GM18507 (cell line): ENCODE results near the gene SHC4.
"Not testable (repeated sequence)": the region's sequence is repeated elsewhere in the genome, so short reads cannot be mapped to it uniquely, and the experiment has no call there.

Experiments
- DNase-seq: peaks from one replicate; pipeline ENCODE4 v3.0.0; 2011; ENCODE audit warnings: low read depth; ENCODE audit not compliant: insufficient read length; ENCODE audit errors: extremely low spot score
- FAIRE-seq: peaks from 2 replicates; lab custom pipeline; 2011; peaks lifted over from hg19 to GRCh38; lab: Jason Lieb, UNC

The SHC4 gene

GRCh38 chr15:48811325-48811958 lies 152.3 kb downstream of the SHC4 start:
- DNase-seq, result no peak

GRCh38 chr15:48810414-48811324 lies 153.1 kb downstream of the SHC4 start, which contains the start of gene CEP152:
CEP152 (minus strand) TSS chr15:48811069; CDS start chr15:48805649, 5,420 bp downstream.
- DNase-seq, result peak; percentile 86
- FAIRE-seq, result peak; percentile 99

More at GRCh38 chr15:48811325-48811958, 152.3 kb downstream of the SHC4 start:
- FAIRE-seq, result peak; percentile 48

GRCh38 chr15:48806151-48806550 lies 157.6 kb downstream of the SHC4 start:
- no peak for DNase-seq
- FAIRE-seq, result no peak

GRCh38 chr15:48805591-48805990 lies 158.1 kb downstream of the SHC4 start:
- DNase-seq (no peak), FAIRE-seq (no peak)

- FAIRE-seq (no peak), DNase-seq (no peak)
Measured at GRCh38 chr15:48803877-48804276, 159.8 kb downstream of the SHC4 start.

- no peak for FAIRE-seq
- no peak for DNase-seq
Measured at GRCh38 chr15:48802867-48803266, 160.9 kb downstream of the SHC4 start.

GRCh38 chr15:48802257-48802656 lies 161.5 kb downstream of the SHC4 start:
- FAIRE-seq (peak; percentile 44), DNase-seq (no peak)

- DNase-seq (no peak), FAIRE-seq (peak; percentile 73)
Measured at GRCh38 chr15:48800811-48801455, 162.8 kb downstream of the SHC4 start.

GRCh38 chr15:48800245-48800644 lies 163.5 kb downstream of the SHC4 start:
- DNase-seq (no peak), FAIRE-seq (no peak)

- no peak for FAIRE-seq
Measured at GRCh38 chr15:48798319-48798718, 165.4 kb downstream of the SHC4 start.

GRCh38 chr15:48796930-48797329 lies 166.8 kb downstream of the SHC4 start:
- DNase-seq (no peak), FAIRE-seq (peak; percentile 88)

More at GRCh38 chr15:48798319-48798718, 165.4 kb downstream of the SHC4 start:
- DNase-seq, result no peak

GRCh38 chr15:48796521-48796920 lies 167.2 kb downstream of the SHC4 start:
- no peak for FAIRE-seq
- no peak for DNase-seq

GRCh38 chr15:48795901-48796300 lies 167.8 kb downstream of the SHC4 start:
- DNase-seq (no peak), FAIRE-seq (no peak)

GRCh38 chr15:48794697-48795134 lies 169.0 kb downstream of the SHC4 start:
- peak; percentile 92 for FAIRE-seq
- DNase-seq, result no peak

GRCh38 chr15:48792408-48792807 lies 171.3 kb downstream of the SHC4 start:
- FAIRE-seq (no peak), DNase-seq (no peak)

- DNase-seq, FAIRE-seq: not testable (repeated sequence)
Measured at GRCh38 chr15:48790466-48791115, 173.1 kb downstream of the SHC4 start.

- FAIRE-seq (no peak), DNase-seq (no peak)
Measured at GRCh38 chr15:48785712-48786111, 178.0 kb downstream of the SHC4 start.

GRCh38 chr15:48785195-48785594 lies 178.5 kb downstream of the SHC4 start:
- DNase-seq (no peak), FAIRE-seq (no peak)

GRCh38 chr15:48784756-48785155 lies 179.0 kb downstream of the SHC4 start:
- no peak for FAIRE-seq
- DNase-seq, result no peak

GRCh38 chr15:48782911-48783310 lies 180.8 kb downstream of the SHC4 start:
- DNase-seq (no peak), FAIRE-seq (peak; percentile 35)
